Calu3 (cell line): ENCODE data around the gene GRK4. TPM values are rescaled to one million over a fixed set of nuclear protein-coding genes. Genes with fewer than 3 reads are reported as not detected.

Source experiments
- BruUV-seq: library from RNA; stranded (reverse); fragments of 400-500 nt; replicated peaks from 2 replicates; lab custom pipeline; 2021; lab: Mats Ljungman, UMichigan
- CTCF ChIA-PET: fragments of 300-600 bp; sonication (Branson Sonifier 250); formaldehyde crosslinking; loops from one replicate; lab custom pipeline; 2022; ENCODE audit warnings: antibody characterized with exemption; lab: Charles Lee
- DNase-seq: peaks from one replicate; pipeline ENCODE4 v3.0.0; 2022
- H3K27ac Mint-ChIP-seq: one replicate; pipeline ENCODE4 v1.8.0; 2022; ENCODE audit warnings: mixed read lengths; ENCODE audit not compliant: unreplicated experiment
- H3K27me3 Mint-ChIP-seq: one replicate; pipeline ENCODE4 v1.8.0; 2022; ENCODE audit warnings: mixed read lengths; ENCODE audit not compliant: unreplicated experiment
- H3K36me3 Mint-ChIP-seq: one replicate; pipeline ENCODE4 v1.8.0; 2022; ENCODE audit warnings: mild to moderate bottlenecking, moderate library complexity, mixed read lengths; ENCODE audit not compliant: insufficient read depth, unreplicated experiment
- H3K4me1 Mint-ChIP-seq: one replicate; pipeline ENCODE4 v1.8.0; 2022; ENCODE audit warnings: mild to moderate bottlenecking, low read depth, mixed read lengths; ENCODE audit not compliant: unreplicated experiment
- H3K4me3 Mint-ChIP-seq: one replicate; pipeline ENCODE4 v1.8.0; 2022; ENCODE audit warnings: mild to moderate bottlenecking, low read depth, moderate library complexity, mixed read lengths; ENCODE audit not compliant: unreplicated experiment
- H3K9me3 Mint-ChIP-seq: one replicate; pipeline ENCODE4 v1.8.0; 2022; ENCODE audit warnings: low read depth, mixed read lengths; ENCODE audit not compliant: unreplicated experiment
- intact Hi-C: fragments of 100-400 bp; cut with micrococcal nuclease; formaldehyde crosslinking; loops from one replicate; pipeline ENCODE4 v1.10.0; 2022; ENCODE audit not compliant: unreplicated experiment
- total RNA-seq: library from RNA; stranded (reverse); gene quantifications from 2 replicates; pipeline ENCODE4 v1.2.3, GENCODE V29; 2022
- TF ChIP-seq, protein P1 (sequence below): fragments of 200-600 bp; IDR thresholded peaks from one replicate; pipeline ENCODE4 v1.8.0; 2022; ENCODE audit warnings: antibody characterized with exemption; ENCODE audit not compliant: unreplicated experiment

Gene GRK4
- total RNA-seq, 1 experiment from 2014 or later: 0.80 TPM

DNA sequence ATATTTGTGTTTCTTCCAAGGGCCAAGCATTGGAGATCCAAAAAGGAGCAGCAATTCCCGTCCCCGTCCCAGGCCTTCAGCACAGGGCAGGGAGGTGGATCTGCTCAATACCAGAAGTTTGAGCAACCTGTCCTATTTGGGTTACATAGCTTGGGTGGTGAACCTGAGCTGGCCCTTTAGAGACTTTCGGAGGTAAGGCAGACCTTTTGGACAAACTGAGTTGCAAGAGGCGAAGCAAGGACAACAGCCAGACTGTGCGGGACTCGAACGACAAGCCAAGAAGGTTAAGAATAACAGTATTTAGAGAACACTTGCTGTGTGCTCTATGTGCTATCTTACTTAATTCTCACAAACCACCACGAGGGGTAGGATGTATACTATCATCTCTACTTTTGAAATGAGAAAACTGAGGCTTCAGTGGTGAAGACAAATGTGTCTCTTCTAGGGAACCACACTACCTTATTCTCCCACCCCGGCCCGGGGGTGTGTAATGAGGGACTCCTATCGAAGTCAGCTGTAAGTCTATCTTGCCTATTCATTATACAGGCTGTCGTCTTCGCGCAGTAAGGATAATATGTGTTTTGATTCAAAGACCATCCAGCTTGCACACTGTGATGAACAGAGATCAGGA lies 1.4 kb upstream of the GRK4 start:
- TF ChIP-seq, protein P1, sequence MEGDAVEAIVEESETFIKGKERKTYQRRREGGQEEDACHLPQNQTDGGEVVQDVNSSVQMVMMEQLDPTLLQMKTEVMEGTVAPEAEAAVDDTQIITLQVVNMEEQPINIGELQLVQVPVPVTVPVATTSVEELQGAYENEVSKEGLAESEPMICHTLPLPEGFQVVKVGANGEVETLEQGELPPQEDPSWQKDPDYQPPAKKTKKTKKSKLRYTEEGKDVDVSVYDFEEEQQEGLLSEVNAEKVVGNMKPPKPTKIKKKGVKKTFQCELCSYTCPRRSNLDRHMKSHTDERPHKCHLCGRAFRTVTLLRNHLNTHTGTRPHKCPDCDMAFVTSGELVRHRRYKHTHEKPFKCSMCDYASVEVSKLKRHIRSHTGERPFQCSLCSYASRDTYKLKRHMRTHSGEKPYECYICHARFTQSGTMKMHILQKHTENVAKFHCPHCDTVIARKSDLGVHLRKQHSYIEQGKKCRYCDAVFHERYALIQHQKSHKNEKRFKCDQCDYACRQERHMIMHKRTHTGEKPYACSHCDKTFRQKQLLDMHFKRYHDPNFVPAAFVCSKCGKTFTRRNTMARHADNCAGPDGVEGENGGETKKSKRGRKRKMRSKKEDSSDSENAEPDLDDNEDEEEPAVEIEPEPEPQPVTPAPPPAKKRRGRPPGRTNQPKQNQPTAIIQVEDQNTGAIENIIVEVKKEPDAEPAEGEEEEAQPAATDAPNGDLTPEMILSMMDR: no peak
- TSS peak; percentile 75 for BruUV-seq
- Mint-ChIP-seq H3K4me3 (peak overlapping the region; percentile 79), H3K9me3 (no peaks in the 10 kb centered on the region), H3K27ac (no peak overlapping the region), H3K27me3 (peaks cover 9% of the 10 kb centered on the region), H3K36me3 (peaks cover 32% of the 10 kb centered on the region), H3K4me1 (no peaks in the 10 kb centered on the region)
- CTCF ChIA-PET: interaction anchor here (0.6 kb wide), 1 partner anchor 335 kb away, joined by 3 read pairs; no protein-coding TSS in a partner anchor
- intact Hi-C loops: no loop called here
- no peak for DNase-seq

DNA sequence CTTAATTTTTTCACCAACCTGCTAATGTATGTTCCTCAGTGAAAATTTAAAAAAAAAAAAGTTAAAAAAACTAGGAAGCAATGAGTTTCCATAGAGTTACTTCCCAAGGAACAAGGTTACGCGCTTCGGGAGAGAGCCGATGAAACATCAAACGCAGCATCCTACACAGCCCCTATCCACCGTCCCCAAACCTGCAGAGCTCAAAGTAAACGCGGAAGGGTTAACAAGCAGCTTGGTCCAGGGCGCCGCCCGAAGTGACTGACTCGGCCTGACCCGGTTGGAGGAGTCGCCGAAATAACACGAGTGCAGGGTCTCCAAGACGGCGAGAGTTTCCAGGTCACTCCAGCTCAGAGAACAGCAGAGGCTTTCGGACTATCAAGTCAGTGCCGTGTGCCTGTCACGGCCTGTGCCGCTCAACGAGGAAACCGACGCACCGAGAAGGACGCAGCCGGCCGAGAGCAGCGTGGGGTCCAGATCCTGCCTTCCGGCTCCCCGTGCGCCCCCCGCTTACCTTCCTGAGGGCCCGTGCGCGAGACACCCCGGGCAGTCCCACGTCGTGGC lies 677 bp upstream of the GRK4 start:
- peak; percentile 32 for DNase-seq
- Mint-ChIP-seq H3K27ac (peak overlapping the region; percentile 23), H3K4me3 (peak overlapping the region; percentile 79), H3K4me1 (no peaks in the 10 kb centered on the region), H3K9me3 (no peaks in the 10 kb centered on the region), H3K27me3 (peaks cover 9% of the 10 kb centered on the region), H3K36me3 (peaks cover 32% of the 10 kb centered on the region)
- CTCF ChIA-PET: no interaction called here
- intact Hi-C loops: no loop called here
- no TSS peak for BruUV-seq
- TF ChIP-seq, protein P1: no peak

DNA sequence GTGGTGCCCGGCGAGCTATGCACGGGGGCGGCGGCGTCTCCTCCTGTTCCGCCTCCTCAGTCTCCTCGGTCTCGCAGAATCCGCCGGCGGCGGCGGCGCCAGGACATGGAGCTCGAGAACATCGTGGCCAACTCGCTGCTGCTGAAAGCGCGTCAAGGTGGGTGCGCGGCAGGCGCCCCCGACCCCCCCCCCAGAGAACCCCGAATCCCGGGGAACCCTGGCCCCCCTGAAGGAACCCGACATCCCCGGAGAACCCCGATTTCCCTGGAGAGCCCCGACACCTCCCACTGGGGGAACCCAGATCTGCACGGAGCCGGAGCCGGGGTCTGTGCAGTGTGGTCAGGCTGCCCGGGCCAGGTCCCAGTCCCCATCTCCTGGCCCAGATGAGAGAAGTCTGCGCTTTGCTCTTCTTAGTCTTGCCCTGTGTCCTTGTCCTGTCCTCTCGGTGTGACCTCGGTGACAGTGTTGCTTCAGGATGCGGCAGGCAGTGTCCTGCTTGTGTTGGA lies 648 bp downstream of the GRK4 start:
- CTCF ChIA-PET: interaction anchor here (0.7 to 1.1 kb wide), 3 partner anchors 45 to 823 kb away, joined by 3 to 5 read pairs (median 3); partner anchors contain the start of gene TNIP2
- TF ChIP-seq, protein P1: no peak
- peak overlapping the region; percentile 79 for H3K4me3 Mint-ChIP-seq
- no peaks in the 10 kb centered on the region for H3K9me3 Mint-ChIP-seq
- BruUV-seq: no TSS peak
- no peak overlapping the region for H3K27ac Mint-ChIP-seq
- intact Hi-C loops: no loop called here
- H3K27me3 Mint-ChIP-seq: peaks cover 9% of the 10 kb centered on the region
- H3K4me1 Mint-ChIP-seq: no peaks in the 10 kb centered on the region
- H3K36me3 Mint-ChIP-seq: peaks cover 32% of the 10 kb centered on the region
- no peak for DNase-seq

DNA sequence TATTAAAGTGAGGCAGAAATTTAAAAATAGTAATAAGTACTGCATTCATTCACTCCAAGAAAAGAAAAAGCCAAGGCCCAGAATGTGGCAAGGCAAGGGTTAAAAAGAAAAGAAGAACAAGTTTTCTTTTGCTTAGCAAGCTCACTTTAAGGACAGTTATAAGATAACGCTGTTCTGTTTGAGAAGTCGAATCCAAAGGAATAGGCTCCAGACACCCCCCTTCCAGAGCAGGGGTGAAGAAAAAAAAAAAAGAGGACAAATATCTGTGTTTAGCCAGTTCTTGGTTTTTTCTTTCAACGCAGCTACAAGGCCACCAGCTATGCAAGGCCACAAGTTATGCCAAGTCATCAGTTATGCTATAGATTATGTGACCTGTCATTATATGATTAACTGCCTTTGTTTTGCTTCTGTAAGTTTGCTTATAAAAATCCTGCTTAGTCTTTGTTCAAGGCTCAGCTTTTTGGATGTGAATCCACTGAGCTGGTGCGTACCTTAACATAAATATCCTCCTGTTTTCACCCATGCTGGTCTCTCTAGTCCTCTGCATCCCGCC lies 1.4 kb downstream of the GRK4 start:
- DNase-seq: no peak
- Mint-ChIP-seq H3K27ac (no peak overlapping the region), H3K4me3 (peak overlapping the region; percentile 79), H3K9me3 (no peaks in the 10 kb centered on the region), H3K4me1 (no peaks in the 10 kb centered on the region), H3K36me3 (peaks cover 32% of the 10 kb centered on the region), H3K27me3 (peaks cover 9% of the 10 kb centered on the region)
- intact Hi-C loops: no loop called here
- CTCF ChIA-PET: interaction anchor here (0.6 kb wide), 1 partner anchor 120 kb away, joined by 3 read pairs; no protein-coding TSS in a partner anchor
- TF ChIP-seq, protein P1: no peak
- no TSS peak for BruUV-seq
